Measurements from ENCODE around the gene DHODH. TPM values are rescaled to one million over a fixed set of nuclear protein-coding genes. Genes with fewer than 3 reads are reported as not detected.

The DHODH gene
- total RNA-seq, 4 donors from 2014 or later = 0.75 to 4.8 (median 1.6) TPM; not detected in 1

DNA sequence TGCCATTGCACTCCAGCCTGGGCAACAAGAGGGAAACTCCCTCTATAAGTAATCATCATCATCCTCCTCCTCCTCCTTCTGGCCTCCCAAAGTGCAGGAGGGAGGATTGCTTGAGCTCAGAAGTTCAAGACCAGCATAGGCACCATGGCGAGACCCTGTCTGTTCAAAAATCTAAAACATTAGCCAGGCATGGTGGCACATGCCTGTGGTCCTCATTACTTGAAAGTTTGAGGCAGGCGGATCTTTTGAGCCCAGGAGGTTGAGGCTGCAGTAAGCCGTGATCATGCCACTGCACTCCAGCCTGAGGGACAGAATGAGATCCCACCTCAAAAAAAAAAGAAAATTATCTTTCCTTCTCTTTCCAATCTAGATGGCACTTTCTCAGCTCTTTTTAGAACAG lies 36.2 kb upstream of the DHODH start:
- 87 to 88% methylated on average over 2 to 3 of the region's 3 CpGs for WGBS, 2 donors (ENCODE audit: low coverage in 1 of 2)

DNA sequence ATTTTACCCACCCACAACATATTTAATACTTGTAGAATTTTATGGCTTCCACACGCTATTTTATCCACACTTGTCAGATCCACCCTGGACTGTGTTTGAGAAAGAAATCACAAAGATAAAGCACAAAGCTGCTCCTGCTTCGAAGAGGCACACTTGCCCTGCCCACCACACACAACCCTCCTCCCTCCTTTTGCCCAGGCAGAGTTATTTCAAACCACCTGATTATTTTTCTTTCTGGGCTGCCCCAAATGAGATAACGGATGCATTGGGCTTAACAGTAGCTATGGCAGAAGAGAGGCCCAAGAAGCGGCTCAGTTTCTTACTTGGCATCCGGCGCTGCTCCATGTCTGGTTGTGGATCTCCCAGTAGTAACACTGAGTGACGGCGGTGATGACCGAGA lies 35.5 kb upstream of the DHODH start:
- Histone ChIP-seq H3K9me3 (no peaks in the 10 kb centered on the region), H3K27ac (no peak overlapping the region), H3K36me3 (no peaks in the 10 kb centered on the region), H3K27me3 (no peaks in the 10 kb centered on the region), H3K4me1 (no peaks in the 10 kb centered on the region), H3K4me3 (no peak overlapping the region)
- TF ChIP-seq, protein P1, sequence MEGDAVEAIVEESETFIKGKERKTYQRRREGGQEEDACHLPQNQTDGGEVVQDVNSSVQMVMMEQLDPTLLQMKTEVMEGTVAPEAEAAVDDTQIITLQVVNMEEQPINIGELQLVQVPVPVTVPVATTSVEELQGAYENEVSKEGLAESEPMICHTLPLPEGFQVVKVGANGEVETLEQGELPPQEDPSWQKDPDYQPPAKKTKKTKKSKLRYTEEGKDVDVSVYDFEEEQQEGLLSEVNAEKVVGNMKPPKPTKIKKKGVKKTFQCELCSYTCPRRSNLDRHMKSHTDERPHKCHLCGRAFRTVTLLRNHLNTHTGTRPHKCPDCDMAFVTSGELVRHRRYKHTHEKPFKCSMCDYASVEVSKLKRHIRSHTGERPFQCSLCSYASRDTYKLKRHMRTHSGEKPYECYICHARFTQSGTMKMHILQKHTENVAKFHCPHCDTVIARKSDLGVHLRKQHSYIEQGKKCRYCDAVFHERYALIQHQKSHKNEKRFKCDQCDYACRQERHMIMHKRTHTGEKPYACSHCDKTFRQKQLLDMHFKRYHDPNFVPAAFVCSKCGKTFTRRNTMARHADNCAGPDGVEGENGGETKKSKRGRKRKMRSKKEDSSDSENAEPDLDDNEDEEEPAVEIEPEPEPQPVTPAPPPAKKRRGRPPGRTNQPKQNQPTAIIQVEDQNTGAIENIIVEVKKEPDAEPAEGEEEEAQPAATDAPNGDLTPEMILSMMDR (IDR thresholded peaks at IDR 0.05) = no peak
- TF ChIP-seq POLR2AphosphoS5 (IDR thresholded peaks at IDR 0.05) = no peak
- no peak for TF ChIP-seq EP300 (IDR thresholded peaks at IDR 0.05; ENCODE audit: low read depth)
- TF ChIP-seq POLR2A (IDR thresholded peaks at IDR 0.05) = no peak
- intact Hi-C loops (cut with DNase I; ENCODE audit: low total_unique reads) (loop anchor here (5.0 kb wide), 1 partner anchor 1341 kb away; no protein-coding TSS in a partner anchor), in situ Hi-C loops (cut with MboI; ENCODE audit: low pct_ligation_motif_present in 1 of 4, low pct_unique_long_range_greater_than_20kb in 1 of 4, low sequenced_read_pairs in 3 of 4) (no loop called here)
- WGBS, 2 donors (ENCODE audit: low coverage in 1 of 2) = 54 to 76% methylated on average over 4 to 9 of the region's 9 CpGs
- no peak for DNase-seq

More for the DNA sequence above, 36.2 kb upstream of the DHODH start:
- DNase-seq = no peak
- Histone ChIP-seq H3K27ac (no peak overlapping the region), H3K4me1 (no peaks in the 10 kb centered on the region), H3K27me3 (no peaks in the 10 kb centered on the region), H3K9me3 (no peaks in the 10 kb centered on the region), H3K4me3 (no peak overlapping the region), H3K36me3 (no peaks in the 10 kb centered on the region)
- intact Hi-C loops (cut with DNase I; ENCODE audit: low total_unique reads) = loop anchor here (5.0 kb wide), 1 partner anchor 1340 kb away; no protein-coding TSS in a partner anchor
- TF ChIP-seq POLR2AphosphoS5 (IDR thresholded peaks at IDR 0.05) = no peak
- TF ChIP-seq EP300 (IDR thresholded peaks at IDR 0.05; ENCODE audit: low read depth) = no peak
- TF ChIP-seq POLR2A (IDR thresholded peaks at IDR 0.05) = no peak
- TF ChIP-seq, protein P1 (IDR thresholded peaks at IDR 0.05) = no peak
- in situ Hi-C loops (cut with MboI; ENCODE audit: low pct_ligation_motif_present in 1 of 4, low pct_unique_long_range_greater_than_20kb in 1 of 4, low sequenced_read_pairs in 3 of 4) = no loop called here

DNA sequence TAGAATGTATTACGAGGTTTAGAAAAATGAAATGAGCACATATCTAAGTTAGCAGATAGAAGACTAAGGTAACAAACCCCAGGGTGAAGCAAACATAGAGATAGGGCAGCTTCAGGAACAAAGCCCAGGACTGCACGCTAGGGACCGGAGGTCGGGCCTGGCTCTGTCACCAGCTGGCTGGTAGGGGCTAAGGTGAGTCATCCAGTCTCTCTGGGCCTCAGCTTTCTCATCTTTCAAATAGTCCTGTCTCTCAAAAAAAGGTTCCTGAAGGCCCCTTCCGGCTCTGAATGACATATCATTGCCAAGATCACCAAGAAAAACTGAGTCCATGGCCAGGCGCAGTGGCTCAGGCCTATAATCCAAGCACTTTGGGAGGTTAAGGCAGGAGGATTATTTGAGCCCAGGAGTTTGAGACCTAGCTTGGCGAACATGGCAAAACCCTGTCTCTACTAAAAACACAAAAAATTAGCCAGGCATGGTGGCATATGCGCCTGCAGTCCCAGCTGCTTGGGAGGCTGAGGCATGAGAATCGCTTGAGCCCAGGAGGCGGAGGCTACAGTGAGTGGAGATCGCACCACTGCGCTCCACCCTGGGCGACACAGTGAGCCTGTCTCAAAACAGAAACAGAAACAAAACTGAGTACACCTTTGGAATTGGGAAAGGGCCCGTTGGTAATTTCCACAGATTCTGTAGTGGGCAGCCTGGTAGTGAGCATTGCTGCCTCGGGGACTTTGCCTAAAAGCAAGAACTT lies 34.3 kb upstream of the DHODH start:
- no peaks in the 10 kb centered on the region for H3K4me1 ChIP-seq
- no peak overlapping the region for H3K4me3 ChIP-seq
- in situ Hi-C loops (cut with MboI; ENCODE audit: low pct_ligation_motif_present in 1 of 4, low pct_unique_long_range_greater_than_20kb in 1 of 4, low sequenced_read_pairs in 3 of 4) (no loop called here), intact Hi-C loops (cut with DNase I; ENCODE audit: low total_unique reads) (loop anchor here (5.0 kb wide), 1 partner anchor 1342 kb away; no protein-coding TSS in a partner anchor)
- H3K27me3 ChIP-seq = no peaks in the 10 kb centered on the region
- 87 to 90% methylated on average over 2 to 15 of the region's 15 CpGs for WGBS, 2 donors (ENCODE audit: low coverage in 1 of 2)
- no peaks in the 10 kb centered on the region for H3K36me3 ChIP-seq
- TF ChIP-seq EP300 (IDR thresholded peaks at IDR 0.05; ENCODE audit: low read depth) = no peak
- TF ChIP-seq, protein P1 (IDR thresholded peaks at IDR 0.05) = no peak
- TF ChIP-seq POLR2AphosphoS5 (IDR thresholded peaks at IDR 0.05) = no peak
- TF ChIP-seq POLR2A (IDR thresholded peaks at IDR 0.05) = no peak
- no peak overlapping the region for H3K27ac ChIP-seq
- no peak for DNase-seq
- no peaks in the 10 kb centered on the region for H3K9me3 ChIP-seq

DNA sequence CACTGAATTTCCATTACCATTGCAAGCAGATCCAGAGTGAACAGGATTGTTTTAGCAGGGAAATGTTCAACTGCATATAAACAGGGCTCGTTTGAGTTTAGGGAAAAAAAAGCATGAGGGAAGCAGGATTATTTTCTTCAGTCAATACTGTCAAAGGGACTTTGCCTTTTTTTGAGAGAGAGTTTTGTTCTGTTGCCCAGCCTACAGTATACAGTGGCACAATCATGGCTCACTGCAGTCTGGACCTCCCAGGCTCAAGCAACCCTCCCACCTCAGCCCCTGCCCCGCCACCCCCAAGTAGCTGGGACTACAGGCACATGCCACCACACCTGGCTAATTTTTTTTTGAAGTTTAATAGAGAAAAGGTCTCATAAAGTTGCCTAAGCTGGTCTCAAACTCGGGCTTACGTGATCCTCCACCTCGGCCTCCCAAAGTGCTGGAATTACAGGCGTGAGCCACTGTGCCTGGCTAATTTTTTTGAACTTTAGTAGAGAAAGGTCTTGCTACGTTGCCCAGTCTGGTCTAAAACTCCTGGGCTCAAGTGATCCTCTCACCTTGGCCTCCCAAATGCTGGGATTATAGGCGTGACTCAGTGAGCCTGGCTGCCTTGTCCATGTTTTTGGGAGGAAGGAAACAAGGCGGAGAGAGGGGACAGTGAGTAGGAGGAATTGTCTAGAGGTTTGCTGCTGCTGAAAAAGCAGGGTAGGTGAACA lies 23.1 kb upstream of the DHODH start:
- TF ChIP-seq POLR2AphosphoS5 (IDR thresholded peaks at IDR 0.05) (no peak), EP300 (IDR thresholded peaks at IDR 0.05; ENCODE audit: low read depth) (no peak), POLR2A (IDR thresholded peaks at IDR 0.05) (no peak)
- TF ChIP-seq, protein P1 (IDR thresholded peaks at IDR 0.05) = no peak
- Histone ChIP-seq H3K4me3 (no peak overlapping the region), H3K4me1 (no peaks in the 10 kb centered on the region), H3K9me3 (no peaks in the 10 kb centered on the region), H3K27me3 (peaks cover 4% of the 10 kb centered on the region), H3K27ac (no peak overlapping the region), H3K36me3 (no peaks in the 10 kb centered on the region)
- in situ Hi-C loops (cut with MboI; ENCODE audit: low pct_ligation_motif_present in 1 of 4, low pct_unique_long_range_greater_than_20kb in 1 of 4, low sequenced_read_pairs in 3 of 4) (no loop called here), intact Hi-C loops (cut with DNase I; ENCODE audit: low total_unique reads) (no loop called here)
- 56 to 72% methylated on average over 2 to 9 of the region's 9 CpGs for whole genome bisulfite sequencing, 2 donors (ENCODE audit: low coverage in 1 of 2)
- DNase-seq = no peak

Data from transverse colon (tissue), 4 donors.